NCI-H345 treated with DMSO at 0.1 percent for 48 hours (cell line): Measurements from ENCODE around the gene ABHD4.
A peak's percentile ranks its signal among the peaks of the same experiment; 100 is the strongest.
"Not testable (repeated sequence)": the region's sequence is repeated elsewhere in the genome, so short reads cannot be mapped to it uniquely, and the experiment has no call there.

Experiments
- DNase-seq: peaks from one replicate; lab custom pipeline; 2025; ENCODE audit not compliant: unreplicated experiment; lab: John Stamatoyannopoulos, UW

ABHD4 gene

GRCh38 chr14:22626590-22626989 lies 28.5 kb downstream of the ABHD4 start:
- no peak for DNase-seq

GRCh38 chr14:22627506-22628263 lies 29.6 kb downstream of the ABHD4 start:
- no peak for DNase-seq

DNA sequence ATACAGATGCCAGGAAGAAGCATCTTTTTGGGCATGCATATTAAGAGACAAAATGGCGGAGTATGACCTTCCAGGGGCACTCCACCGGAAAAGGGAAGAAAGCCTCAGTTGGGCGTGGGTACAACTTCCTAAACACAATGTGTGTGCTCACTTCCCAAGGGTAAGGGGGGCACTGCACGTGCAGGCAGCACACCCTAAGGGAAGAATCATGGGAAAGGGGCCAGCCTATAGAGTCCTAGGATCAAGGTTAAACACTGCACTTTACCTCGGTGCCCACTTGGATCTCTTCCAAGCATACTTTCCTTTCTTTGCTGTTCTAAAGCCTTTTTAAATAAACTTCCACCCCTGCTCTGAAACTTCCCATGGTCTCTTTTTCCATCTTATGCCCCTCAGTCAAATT lies 31.3 kb downstream of the ABHD4 start:
- DNase-seq = no peak

GRCh38 chr14:22630066-22630465 lies 32.0 kb downstream of the ABHD4 start:
- DNase-seq = no peak

DNA sequence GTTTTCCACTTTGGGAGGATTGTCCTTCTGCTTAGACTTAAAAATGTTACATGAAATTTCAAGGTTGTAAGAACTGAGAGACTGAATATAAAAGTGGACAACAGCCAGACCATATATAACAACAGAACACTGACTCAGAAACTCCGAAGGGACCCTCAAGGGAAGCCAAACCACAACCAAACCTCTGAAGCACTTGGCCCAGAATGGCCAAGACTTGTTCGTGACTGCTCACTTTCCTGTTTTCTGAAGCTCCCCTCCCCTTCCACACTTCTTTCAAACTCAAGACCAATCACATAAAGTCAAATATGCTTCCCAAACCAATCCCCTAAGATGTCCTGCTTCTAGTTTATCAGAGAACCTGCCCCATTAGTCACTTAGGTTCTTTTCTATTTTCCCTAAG lies 32.4 kb downstream of the ABHD4 start:
- DNase-seq = no peak

- no peak for DNase-seq
Observed at GRCh38 chr14:22634233-22634900, 36.3 kb downstream of the ABHD4 start.

DNA sequence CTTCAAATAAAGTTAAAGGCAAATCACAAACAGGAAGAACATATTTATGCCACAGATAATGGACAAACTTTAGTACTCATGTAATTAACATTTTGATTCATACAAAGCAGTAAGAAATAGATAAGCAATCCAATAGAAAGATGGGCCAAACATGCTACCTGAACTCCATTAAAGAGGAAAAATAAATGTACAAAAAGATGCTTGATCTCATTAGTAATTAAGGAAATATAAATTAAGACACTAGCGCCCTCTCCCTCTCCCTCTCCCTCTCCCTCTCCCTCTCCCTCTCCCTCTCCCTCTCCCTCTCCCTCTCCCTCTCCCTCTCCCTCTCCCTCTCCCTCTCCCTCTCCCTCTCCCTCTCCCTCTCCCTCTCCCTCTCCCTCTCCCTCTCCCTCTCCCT lies 37.9 kb downstream of the ABHD4 start:
- DNase-seq = not testable (repeated sequence)

DNA sequence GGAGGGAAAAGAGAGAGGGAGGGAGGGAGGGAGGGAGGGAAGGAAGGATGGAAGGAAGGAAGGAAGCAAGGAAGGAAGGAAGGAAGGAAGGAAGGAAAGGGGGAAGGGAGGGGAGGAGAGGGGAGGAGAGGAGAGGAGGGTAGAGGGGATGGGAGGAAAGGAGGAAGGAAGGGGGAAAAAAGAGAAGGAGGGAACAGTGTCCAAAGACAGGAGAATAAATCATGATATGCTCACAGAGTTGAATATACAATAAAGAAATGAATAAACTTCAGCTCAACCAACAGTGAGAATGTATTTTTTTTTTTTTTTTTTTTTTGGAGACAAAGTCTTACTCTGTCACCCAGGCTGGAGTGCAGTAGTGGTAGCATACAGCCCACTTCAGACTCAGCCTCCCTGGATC lies 42.1 kb downstream of the ABHD4 start:
- DNase-seq = no peak

- no peak for DNase-seq
Observed at GRCh38 chr14:22641846-22642245, 43.7 kb downstream of the ABHD4 start.

DNA sequence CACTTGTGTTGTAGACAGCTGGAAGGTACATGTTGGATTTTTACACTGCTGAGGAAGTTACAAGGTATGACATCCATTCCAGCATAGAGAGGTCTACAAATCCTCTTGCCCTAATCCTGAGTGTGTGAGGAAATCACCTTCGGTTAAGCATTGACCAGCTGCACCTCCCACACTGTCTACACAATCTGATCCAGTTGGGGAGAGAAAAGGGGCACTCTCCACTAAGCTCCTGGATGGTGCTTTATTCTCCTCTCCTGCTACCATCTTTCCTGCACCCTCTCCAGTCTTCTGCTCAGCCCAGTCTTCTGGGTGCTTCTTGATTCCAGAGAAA lies 46.2 kb downstream of the ABHD4 start, which contains the start of gene OR6J1:
Gene OR6J1 (minus strand): TSS at position 48 of the 331 bp plus-strand sequence. CDS start 9,541 bp downstream, outside the sequence.
- no peak for DNase-seq

DNA sequence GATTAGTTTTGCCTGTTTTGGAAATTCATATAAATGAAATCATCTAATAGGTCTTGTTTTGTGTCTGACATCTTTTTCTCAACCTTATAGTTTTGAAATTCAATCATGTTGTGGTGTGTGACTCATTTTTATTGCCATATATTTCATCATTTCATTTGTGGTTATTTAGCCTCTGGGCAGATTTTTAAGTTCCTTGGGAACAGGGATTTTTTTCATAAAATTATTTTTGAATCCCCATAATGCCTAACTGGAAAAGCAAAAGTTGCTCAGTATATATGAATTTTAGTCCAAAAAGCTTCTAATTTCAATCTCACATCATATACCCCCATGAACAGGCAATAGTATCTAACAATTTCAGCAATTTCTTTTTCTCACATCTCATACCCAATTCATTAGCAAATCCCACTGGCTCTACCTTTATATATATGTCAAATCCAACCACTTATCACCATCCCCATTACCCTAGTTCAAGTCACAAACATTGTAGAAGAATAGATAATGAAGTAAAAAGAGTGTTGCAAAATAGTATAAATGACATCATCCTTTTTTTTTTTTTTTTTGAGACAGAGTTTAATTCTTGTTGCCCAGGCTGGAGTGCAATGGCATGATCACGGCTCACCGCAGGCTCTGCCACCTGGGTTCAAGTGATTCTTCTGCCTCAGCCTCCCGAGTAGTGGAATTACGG lies 48.6 kb downstream of the ABHD4 start:
- no peak for DNase-seq

DNA sequence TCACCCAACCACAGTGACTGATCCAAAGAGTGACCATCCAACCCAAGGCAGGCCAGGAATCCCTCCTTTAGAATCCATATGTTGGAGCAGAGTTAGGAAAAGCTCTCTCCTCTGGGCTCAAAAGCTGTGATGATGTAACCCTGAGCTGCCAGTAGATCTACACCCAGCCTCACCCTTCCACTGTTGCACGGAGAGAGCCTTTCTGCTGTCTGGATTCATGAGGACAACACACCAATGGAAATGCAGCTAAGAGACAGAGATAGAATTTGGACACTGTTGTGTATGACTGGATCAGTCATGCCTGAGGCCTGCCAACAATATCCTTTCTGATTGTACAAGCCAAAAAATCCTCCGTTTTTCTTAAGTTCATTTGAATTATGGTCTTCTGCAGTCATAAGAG lies 50.4 kb downstream of the ABHD4 start:
- no peak for DNase-seq

DNA sequence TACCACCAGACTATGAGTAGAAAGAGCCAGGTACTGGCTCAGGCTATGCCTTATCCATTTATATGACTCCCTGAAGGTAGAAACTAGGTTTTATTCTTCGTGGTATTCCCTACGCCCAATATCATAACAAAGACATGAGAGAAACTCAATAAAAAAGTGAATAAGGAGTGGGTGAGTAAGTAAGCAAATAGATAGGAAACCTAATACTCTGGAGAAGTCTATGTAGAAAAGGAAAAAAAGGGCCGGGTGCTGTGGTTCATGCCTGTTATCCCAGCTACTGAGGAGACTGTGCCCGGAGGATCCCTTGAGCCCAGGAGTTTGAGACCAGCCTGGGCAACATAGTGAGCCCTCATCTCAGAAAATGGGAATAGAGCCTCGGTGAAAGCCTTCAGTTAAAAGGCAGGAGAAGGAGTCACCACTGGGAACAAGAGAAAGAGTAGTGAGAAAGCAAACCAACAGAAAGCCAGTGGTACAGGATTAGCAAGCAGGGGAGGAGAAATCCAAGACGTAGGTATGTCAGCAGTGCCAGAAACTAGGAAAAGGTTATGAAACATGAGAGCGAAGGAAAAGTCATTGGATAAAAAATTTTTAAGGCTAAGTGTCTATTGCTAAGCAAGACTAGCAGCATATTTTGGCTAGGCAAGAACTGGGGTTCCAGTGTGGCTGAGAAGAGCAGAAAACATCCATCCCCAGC lies 52.1 kb downstream of the ABHD4 start:
- DNase-seq = no peak

- no peak for DNase-seq
Observed at GRCh38 chr14:22650960-22651521, 52.9 kb downstream of the ABHD4 start.

GRCh38 chr14:22651586-22651985 lies 53.5 kb downstream of the ABHD4 start:
- no peak for DNase-seq

DNA sequence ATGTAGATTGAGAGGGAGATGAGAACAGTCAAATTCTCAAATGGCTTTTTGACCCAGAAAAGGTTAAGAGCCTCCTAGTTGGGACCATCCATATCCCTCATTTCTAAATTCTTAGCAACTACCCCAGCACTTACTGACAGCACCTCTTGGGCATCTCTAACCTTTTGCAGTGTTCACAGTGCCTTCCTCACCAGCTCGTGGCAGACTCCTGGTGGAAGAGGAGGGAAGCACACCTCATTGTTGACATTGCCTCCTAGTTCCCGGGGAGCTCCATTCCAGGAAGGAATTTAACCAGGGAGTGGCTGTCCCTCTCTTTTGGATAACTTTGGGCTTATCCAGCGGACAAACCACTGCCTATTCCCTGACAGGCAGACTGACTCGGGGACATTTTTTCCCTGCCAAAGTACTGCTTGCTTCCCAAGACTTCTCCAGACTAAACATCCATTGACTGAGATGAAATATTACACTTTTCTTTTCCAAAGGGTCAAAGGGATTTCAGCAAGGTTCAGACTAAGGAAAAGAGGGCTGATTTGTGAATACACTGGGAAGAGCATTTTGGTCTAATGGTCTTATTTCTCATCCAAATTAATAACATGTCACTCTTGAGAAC lies 55.0 kb downstream of the ABHD4 start:
- peak; percentile 41 for DNase-seq

- DNase-seq = no peak
Observed at GRCh38 chr14:22656226-22656625, 58.1 kb downstream of the ABHD4 start.

DNA sequence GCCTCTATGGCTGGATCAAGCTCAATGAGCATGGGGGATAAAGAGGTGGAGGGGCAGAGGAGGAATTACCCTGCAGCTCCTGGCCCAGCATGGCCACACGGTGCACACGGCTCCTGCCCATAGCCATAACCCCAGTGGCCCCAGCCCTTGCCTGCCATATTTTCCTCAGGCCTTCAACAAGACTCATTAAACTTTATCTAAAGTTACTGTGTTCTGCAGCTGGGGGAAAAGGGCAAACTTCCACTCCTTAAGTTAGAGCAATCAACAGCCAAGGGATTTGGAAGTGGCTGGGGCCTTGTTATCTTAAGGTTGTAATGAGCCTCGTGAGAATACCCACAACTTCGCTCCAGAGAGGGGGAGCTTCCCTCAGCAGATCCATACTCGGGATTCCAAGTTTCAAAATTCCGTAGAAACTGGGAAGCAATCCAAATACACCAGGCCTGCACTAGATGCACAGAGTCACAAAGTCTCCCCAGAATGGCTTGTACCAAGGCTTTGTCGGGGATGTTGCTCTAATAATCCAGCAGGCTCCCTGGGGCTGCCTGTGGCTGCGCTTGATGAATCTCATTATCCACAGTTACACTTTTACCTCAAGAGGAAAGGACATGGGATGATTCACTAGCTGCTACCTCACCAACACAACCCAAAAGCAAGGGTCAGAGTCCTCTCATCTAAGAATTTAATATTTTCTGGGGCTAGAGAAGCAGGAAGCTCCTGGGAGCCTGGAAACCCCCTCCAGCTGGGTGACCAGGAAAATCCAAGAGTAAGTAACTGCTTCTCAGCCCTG lies 59.0 kb downstream of the ABHD4 start:
- DNase-seq = no peak

DNA sequence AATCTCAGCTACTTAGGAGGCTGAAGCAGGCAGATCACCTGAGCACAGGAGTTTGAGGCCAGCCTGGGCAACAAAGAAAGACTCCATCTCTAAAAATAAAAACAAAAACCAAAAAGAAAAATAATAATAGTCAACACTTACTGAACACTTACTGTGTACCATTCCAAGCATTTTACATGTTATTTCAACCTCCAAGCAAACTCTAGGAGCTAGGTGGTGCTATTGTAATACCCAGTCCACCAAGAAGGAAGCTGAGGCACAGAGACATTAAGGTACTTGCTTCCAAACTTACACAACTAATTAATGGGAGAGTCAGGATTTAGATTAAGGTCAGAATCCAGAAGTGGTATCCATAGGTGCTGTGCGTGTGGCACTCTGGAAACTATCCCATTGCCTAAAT lies 59.8 kb downstream of the ABHD4 start:
- DNase-seq = no peak

DNA sequence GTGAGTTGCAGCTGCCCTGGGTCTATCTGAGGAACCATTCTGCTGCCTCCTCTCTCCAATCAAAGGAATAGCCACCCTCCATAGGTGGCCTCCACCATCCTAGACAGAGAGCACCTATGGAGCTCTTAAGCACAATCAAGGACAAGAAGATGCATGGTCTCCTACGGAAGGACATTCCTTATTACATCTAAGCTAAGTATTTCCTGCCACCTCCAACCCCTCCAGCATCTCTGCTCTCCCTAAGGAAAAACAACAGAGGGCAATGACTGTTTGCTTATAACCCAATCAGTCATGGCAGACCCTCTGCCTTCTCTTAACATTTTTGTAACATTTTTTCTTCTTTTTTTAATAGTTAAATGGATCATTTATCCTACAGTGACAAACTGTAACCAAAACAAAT lies 60.8 kb downstream of the ABHD4 start:
- DNase-seq = no peak
